ENCODE measurements around the gene CHID1.

The CHID1 gene

DNA sequence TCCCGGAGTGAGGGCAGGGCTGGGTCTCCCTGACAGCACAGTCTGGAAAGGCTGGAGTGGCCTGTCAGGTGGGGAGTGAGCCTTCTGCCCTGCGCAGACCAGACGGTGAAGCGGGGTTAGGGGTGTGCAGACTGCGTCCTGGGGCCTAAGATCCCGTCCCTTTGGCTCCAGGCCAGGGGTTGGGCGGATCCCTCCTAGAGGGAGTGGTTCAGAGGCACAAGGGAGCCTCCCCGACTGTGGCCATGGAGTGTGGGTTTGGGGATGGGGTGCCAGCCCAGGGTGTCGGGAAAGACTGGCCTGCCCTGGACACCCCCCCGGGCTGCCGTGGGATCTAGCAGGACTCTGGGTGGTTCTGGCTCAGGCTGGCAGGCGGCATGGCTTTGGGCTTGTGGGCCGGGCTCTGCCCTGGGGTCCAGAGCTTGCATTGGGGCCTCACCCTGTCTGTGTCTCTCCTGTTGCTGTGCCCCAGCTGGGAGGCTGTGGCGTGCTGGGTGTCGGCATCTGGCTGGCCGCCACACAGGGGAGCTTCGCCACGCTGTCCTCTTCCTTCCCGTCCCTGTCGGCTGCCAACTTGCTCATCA, 48.4 kb downstream of the CHID1 start:
- no peak for DNase-seq

DNA sequence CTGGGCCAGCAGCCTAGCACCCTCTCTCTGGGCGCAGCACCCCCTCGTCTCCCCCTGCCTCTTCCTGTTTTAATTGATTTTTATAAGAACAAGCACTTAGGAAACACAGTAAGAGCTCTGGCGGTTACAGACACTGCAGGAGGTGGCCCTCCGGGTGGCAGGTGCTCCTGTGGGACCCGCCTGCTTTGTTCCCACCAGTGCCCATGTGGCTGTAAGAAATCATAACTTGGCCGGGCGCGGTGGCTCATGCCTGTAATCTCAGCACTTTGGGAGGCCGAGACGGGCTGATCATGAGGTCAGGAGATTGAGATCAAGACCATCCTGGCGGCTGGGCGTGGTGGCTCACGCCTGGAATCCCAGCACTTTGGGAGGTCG, 49.5 kb downstream of the CHID1 start:
- no peak for DNase-seq

DNA sequence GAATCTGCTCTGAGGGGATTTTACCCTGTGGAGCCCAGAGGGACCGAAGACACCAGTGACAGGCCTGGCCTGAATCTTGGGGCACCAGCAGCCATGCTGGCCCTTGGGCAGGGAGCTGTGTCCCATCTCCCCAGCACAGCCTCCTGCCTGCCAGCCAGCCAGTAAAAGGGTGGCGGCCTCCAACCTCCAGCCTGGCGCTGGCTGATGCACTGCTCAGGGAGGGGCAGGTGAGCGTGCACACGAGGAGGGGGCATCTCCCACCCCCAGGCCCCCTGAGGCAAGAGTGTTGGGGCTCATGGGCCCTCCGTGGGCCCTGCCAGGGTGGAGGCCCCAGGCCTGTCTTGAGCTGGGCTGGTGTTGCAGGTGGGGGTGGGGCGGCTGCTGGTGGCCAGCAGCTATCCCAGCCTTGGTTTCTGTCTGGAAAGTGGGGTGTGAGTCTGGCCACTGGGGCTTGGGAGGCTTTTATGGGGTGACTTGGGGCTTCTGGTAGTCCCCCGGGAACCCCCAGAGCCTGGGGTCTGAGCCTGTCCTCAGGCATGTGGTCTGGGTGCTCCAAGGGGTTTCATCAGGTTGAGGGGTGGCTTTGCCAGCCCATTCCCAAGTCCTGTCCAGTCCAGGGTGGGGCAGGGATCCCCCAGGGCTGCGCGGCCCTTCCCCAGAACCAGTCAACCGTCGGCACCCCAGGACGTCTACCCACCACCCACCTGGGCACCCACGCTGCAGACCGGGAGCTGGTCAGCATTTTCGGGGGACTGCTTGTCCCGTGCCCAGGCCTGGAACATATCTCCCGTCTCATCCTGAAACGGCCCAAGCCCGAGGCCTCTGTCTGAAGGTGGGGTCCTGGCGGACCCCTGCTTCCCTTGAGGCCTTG, 50.1 kb downstream of the CHID1 start:
- DNase-seq = no peak

- DNase-seq = peak; percentile 44
Observed at GRCh38 chr11:859394-860131, 51.0 kb downstream of the CHID1 start.

DNA sequence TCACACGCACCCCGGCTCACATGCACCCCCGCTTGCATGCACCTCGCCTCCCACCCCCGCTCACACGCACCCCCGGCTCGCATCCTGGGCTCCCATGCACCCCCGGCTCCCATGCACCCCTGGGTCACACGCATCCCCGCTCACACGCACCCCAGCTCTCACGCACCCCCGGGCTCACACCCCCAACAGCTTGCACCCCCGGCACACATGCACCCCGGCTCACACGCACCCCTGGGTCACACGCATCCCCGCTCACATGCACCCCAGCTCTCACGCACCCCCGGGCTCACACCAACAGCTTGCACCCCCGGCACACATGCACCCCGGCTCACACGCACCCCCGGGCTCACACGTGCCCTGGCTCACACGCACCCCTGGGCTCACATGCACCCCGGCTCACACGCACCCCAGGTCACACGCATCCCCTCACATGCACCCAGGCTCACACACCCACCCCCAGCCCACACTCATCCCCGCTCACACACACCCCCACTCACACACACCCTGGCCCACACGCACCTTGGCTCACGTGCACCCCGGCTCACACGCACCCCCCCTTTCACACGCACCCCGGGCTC, 51.8 kb downstream of the CHID1 start:
- DNase-seq = no peak

DNA sequence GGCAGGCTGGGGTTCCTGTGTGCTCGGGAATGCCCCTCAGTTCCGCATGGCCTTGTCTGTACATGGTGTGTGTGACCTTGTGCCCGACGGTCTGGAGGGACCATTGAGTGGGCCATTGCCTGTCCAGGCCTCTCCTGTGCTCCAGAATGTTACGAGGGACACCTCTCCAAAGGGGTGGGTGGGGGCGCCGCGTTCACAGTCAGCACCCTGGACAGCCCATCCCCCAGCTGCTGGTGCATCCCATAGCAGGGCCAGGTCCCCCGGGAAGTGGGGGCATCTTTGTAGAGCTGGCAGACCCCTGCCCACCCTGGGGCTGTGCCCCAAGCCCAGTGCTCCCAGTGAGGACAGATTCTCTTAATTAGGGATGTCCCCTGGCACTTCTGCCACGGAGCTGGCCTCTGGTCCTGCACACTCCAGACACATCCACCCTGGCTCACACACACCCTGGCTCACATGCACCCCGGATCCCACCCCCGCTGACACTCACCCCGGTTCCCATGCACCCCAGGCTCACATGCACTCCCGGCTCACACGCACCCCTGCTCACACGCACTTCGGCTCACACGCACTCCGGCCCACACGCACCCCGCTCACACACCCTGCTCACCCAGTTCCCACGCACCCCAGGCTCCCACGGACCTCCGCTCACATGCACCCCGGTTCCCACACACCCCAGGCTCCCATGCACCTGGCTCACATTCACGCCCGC, 52.4 kb downstream of the CHID1 start:
- DNase-seq = no peak

DNA sequence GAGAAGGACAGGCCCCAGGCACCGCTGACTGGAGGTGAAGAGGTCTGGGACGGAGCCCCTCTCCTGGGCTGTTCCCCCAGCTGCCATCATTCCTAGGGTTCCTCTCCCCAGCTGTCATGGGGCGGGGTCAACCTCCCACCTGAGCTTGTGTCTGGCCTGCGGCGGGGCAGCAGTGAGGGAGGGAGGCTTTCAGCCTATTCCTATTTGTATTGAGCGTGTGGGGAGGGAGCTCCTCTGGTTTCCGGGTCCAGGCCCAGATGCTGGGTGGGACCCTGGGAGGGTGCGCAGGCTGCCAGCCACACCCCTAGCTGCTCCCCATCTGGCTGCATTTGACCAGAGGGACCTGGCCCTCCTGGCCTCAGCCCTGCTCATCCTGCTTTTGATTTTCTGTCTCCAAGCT, 54.2 kb downstream of the CHID1 start:
- DNase-seq = no peak

GRCh38 chr11:855796-856195, 54.8 kb downstream of the CHID1 start:
- no peak for DNase-seq

DNA sequence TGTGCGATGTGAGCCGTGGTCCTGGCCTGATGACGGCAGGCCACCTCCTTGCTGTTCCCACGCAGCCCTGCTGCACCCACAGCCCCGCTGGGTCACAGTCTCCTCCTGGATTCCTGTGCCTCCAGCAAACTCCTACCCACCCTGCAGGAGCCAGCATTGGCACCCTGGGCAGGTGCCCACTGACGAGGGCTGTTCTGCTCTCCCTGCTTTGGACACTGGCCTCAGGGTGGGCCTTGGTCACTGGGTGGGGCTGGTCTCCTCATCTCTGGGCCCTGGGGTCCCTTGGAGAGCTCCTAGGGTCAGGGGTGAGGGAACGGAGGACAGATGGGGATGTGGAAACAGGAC, 55.3 kb downstream of the CHID1 start:
- no peak for DNase-seq

DNA sequence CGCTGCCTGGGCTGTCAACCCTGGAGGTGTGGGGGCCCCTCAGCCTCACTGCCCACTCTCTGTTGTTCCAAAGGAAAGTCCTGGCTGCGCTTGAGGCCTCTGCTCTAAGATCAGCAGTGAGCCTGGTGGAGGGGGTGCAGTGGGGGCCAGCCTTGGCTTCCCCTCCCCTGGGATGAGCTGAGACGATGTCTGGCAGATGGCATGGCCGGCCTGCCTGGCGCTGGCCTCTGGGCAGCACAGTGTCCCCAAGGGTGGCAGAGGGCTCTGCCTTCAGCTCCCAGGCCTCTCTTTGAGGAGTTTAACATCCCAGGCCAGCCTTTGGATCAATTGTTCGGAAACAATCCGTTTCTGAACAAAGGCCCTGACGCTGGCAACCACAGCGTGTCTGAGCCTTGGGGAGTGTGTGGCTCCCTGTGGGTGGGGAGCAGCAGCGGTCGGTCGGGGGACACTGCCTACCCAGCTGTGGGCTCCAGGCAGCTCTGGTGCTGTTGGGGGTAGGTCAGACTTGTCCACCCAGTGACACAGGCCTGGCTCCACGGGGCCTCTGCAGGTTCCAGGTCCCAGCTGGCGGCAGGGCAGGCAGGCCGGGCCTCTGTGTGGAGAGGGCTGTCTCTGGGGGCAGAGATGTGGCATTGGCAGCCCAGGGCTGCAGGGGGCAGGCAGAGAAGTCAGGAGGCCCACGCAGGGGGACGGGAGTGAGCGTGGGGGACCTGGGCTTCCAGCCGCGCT, 55.8 kb downstream of the CHID1 start:
- DNase-seq = no peak

- no peak for DNase-seq
Observed at GRCh38 chr11:853682-854448, 56.7 kb downstream of the CHID1 start.

- DNase-seq = no peak
Observed at GRCh38 chr11:852762-853161, 57.8 kb downstream of the CHID1 start.

- no peak for DNase-seq
Observed at GRCh38 chr11:850775-851763, 59.5 kb downstream of the CHID1 start.

DNA sequence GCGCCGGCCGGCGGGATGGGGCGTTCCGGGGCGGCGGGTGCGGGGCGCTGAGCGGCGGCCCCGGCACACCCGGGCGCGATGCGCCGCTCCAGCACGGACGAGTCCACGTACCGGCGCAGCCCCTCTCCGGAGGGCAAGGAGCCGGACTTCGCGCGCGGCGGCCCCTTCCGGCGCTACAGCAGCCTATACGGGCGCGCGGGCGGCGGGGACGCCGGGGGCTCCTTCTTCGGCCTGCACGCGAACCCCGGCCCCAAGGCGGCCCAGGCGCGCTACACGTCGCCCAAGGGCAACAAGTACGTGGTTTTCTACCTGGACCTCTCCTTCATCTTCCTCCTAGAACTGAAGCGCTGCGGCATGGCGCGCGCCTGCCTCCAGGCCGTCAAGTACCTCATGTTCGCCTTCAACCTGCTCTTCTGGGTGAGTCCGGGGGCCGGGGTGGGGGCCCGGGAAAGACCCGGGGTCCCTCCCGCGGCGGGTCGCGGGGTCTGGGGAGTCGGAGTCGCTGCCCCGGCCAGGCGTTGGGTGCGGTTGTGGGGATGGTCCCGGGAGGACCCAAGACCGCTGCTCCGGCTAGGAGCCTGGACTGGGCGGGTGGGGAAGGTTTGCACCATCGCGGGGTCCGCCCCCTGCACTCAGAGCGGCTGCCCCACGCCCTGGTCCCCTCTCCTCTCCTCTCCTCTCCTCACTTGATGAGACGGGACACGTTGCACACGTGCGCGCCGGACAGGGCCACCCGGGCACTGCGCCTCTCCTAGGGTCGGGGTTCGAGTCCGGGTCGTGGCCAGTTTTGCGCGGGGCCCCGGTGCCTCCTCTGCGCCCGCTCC, 60.4 kb downstream of the CHID1 start:
- no peak for DNase-seq

DNA sequence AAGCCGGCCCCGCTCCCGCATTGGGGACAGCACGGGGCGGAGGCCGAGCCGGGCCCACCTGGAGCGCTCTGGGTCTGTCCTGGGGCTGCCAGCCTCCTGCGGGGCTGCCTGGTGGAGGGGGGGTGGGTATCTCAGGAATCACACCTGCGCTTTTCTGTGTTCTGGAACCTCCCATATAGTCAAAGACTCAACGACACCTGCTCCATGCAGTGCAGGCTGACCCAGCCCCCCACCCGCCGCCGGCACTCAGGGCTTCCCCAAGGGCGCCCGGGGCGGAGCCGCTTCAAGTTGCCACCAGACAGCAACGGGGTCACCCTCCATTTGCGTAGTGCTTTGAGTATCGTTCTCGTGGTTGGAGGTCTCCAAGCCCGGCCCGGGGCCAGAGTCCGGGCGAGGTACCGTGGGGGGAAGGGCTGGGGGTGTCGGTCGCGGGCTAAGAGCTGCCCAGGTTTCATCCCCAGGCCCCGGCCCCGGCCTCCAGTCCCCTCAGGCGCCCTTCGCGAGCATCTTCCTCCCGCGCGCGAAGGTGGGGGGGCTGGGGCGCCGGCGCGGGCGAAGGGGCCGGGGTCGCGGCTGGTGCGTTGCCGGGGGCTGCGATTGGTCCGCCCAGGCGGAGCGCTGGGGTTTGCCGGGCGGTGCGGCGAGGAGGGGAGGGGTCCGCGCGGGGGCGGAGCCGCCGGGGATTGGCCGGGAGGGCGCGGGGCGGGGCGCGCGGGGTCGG, 61.3 kb downstream of the CHID1 start:
- DNase-seq = no peak

GRCh38 chr11:848380-848931, 62.2 kb downstream of the CHID1 start:
- DNase-seq = peak; percentile 23

DNA sequence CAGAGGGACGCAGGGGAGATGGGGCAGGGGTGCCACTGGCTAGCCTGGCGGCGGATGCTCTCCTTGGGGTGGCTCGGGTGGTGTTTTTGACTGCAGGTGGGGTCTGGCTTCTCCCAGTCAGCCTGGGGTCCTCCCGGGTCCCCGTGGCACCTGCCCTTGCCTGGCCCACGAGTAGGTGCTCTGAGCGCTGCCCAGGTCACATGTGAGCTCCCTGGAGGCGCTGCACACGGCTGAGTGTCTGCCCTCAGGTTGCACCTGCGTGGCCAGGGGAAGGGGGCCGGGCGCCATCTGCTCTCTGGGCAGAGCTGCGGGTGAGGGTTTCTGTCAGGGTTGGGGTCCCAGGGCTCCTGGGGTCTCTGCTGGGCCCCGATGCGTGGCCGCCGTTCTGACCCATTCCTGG, 62.7 kb downstream of the CHID1 start:
- DNase-seq = no peak

DNA sequence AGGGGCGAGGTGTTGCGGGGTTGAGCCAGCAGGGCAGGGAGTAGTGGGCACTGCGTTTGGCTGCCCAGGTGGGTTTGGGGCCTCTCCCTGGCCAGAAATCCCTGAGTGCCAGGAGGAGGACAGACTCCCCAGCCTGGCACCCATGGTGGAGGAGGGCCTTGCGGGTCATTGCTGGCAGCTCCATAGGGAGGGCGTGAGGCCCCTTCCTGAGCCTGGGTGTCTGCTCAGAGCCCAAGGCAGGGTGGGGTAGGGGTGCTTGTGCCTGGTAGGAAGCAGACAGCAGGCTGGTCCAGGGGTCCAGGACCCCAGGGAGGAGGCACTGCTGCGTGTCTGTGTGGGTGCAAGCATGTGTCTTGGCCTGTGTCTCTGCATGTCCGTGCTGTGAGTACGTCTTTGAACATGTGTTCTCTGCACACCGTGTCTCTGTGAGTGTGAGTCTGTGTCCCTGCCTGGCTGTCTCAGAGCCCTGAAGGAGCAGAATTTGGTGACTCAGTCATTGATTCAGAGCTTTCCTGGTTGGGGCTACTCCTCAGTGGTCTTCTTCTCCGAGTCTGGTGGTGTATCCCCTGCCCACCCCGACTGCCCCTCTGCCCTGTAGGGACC, 64.0 kb downstream of the CHID1 start:
- DNase-seq = no peak

All from MV-4-11 (cell line).